ENCODE data around the gene RHBG.
A peak's percentile ranks its signal among the peaks of the same experiment; 100 is the strongest.

RHBG gene

GRCh38 chr1:156401041-156401574, 32.1 kb downstream of the RHBG start:
- intact Hi-C loops (cut with DNase I) = no loop called here
- DNase-seq = peak in 1 of 10 donors; percentile 82

GRCh38 chr1:156401681-156402081, 32.7 kb downstream of the RHBG start:
- intact Hi-C loops (cut with DNase I) = no loop called here
- DNase-seq = peak in 2 of 10 donors; percentile 24 to 75

- intact Hi-C loops (cut with DNase I) = no loop called here
- DNase-seq = peak in 2 of 10 donors; percentile 26 to 70
These were observed 33.5 kb downstream of the RHBG start for GRCh38 chr1:156402331-156403020.

- intact Hi-C loops (cut with DNase I) = no loop called here
- peak in 2 of 10 donors; percentile 9 to 60 for DNase-seq
These were observed 36.7 kb downstream of the RHBG start for GRCh38 chr1:156405670-156406069.

- intact Hi-C loops (cut with DNase I) = no loop called here
- peak in 4 of 10 donors; percentile 28 to 83 (median 74) for DNase-seq
These were observed 37.2 kb downstream of the RHBG start for GRCh38 chr1:156406251-156406650.

- peak in 9 of 10 donors; percentile 70 to 97 (median 81) for DNase-seq
- intact Hi-C loops (cut with DNase I) = no loop called here
These were observed 38.3 kb downstream of the RHBG start for GRCh38 chr1:156407344-156407743.

- intact Hi-C loops (cut with DNase I) = no loop called here
- peak in 2 of 10 donors; percentile 68 to 74 for DNase-seq
These were observed 38.7 kb downstream of the RHBG start for GRCh38 chr1:156407760-156408159.

- peak in 4 of 10 donors; percentile 27 to 83 (median 73) for DNase-seq
- intact Hi-C loops (cut with DNase I) = no loop called here
These were observed 40.4 kb downstream of the RHBG start for GRCh38 chr1:156409439-156409838.

GRCh38 chr1:156410238-156410637, 41.2 kb downstream of the RHBG start:
- intact Hi-C loops (cut with DNase I) = no loop called here
- DNase-seq = peak in 3 of 10 donors; percentile 16 to 55 (median 52)

- intact Hi-C loops (cut with DNase I) = no loop called here
- DNase-seq = peak in 3 of 10 donors; percentile 9 to 70 (median 40)
These were observed 41.7 kb downstream of the RHBG start for GRCh38 chr1:156410740-156411139.

GRCh38 chr1:156412653-156413321, 43.8 kb downstream of the RHBG start:
- DNase-seq = peak in 4 of 10 donors; percentile 57 to 91 (median 72)
- intact Hi-C loops (cut with DNase I) = loop anchor here (1.0 kb wide), 1 partner anchor 24 kb away; no protein-coding TSS in a partner anchor

- peak; percentile 77 to 98 (median 86) for DNase-seq
- intact Hi-C loops (cut with DNase I) = loop anchor here (1.0 kb wide), 1 partner anchor 25 kb away; no protein-coding TSS in a partner anchor
These were observed 44.6 kb downstream of the RHBG start for GRCh38 chr1:156413391-156414246.

GRCh38 chr1:156414461-156415064, 45.6 kb downstream of the RHBG start:
- intact Hi-C loops (cut with DNase I) = no loop called here
- DNase-seq = peak in 3 of 10 donors; percentile 11 to 89 (median 55)

- intact Hi-C loops (cut with DNase I) = no loop called here
- no peak for DNase-seq
These were observed 48.0 kb downstream of the RHBG start for GRCh38 chr1:156416993-156417392.

GRCh38 chr1:156417401-156418020, 48.5 kb downstream of the RHBG start:
- intact Hi-C loops (cut with DNase I) = no loop called here
- DNase-seq = peak in 4 of 10 donors; percentile 65 to 93 (median 79)

- peak in 2 of 10 donors; percentile 72 to 85 for DNase-seq
- intact Hi-C loops (cut with DNase I) = no loop called here
These were observed 49.5 kb downstream of the RHBG start for GRCh38 chr1:156418416-156419070.

- peak in 2 of 10 donors; percentile 76 to 84 for DNase-seq
- intact Hi-C loops (cut with DNase I) = no loop called here
These were observed 50.8 kb downstream of the RHBG start for GRCh38 chr1:156419854-156420204.

- intact Hi-C loops (cut with DNase I) = no loop called here
- peak in 2 of 10 donors; percentile 78 to 86 for DNase-seq
These were observed 51.4 kb downstream of the RHBG start for GRCh38 chr1:156420205-156421061.

All from posterior cingulate gyrus (tissue), 11 donors.